Fibroblast of lung (primary cell): Measurements from ENCODE around the gene ZNF318.

ENCODE experiments used
- CTCF ChIP-seq, 2 donors: IDR thresholded peaks in 1 of 2; conservative IDR thresholded peaks in 1 of 2; 1 replicate in 1 of 2; 2 replicates in 1 of 2; pipeline ENCODE4 v1.5.1; 2011 to 2012; ENCODE audit warnings: low read length in 2 of 2, control low read depth in 1 of 2, inconsistent platforms in 1 of 2, low read depth in 1 of 2, mild to moderate bottlenecking in 1 of 2
- EZH2 ChIP-seq: IDR thresholded peaks from 2 replicates; pipeline ENCODE4 v1.5.1; 2012; ENCODE audit warnings: low read length, control low read depth, mild to moderate bottlenecking; ENCODE audit errors: missing control alignments

DNA sequence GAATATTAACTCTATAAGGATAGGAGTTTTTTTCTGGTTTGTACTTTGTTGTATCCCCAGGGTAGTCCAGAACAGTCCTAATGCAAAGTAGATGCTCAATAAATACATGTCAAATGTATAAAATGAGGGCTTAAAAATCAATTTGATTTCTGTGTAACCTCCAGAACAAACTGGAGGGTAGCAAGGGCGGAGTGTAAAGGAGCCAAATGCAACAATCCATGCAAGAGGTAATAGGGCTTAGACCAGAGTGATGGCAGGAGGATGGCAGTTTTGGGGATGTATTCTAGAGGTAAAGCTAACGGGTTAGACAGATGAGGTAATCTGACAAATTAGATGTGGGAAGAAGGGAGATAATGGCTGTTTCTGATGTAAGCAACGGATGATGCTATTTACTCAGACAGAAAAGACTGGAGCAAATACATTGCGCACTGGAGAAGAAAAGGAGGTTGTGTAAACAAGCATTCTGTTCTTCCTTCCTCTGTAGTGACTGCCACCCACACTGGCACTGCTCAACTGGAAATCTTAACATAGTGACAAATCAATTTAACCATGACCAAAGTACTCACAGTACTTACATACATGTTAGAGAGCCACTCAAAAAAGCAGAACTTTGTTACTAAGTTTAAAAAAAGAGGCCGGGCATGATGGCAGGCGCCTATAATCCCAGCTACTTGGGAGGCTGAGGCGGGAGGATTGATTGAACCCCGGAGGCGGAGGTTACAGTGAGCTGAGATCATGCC, 2.0 kb downstream of the ZNF318 start:
- TF ChIP-seq CTCF (conservative IDR thresholded peaks at IDR 0.05 in 1 of 2, IDR thresholded peaks at IDR 0.05 in 1 of 2; ENCODE audit: low read depth in 1 of 2, low read length in 2 of 2) (no peak), EZH2 (no peak)
